ENCODE data around the gene IFRD2. TPM values are rescaled to one million over a fixed set of nuclear protein-coding genes. Genes with fewer than 3 reads are reported as not detected.
A peak's percentile ranks its signal among the peaks of the same experiment; 100 is the strongest.

Gene IFRD2
- total and polyA plus RNA-seq, 2 of the 13 experiments (the other 11 are each of a cell fraction or from before 2014, with no cell fraction given): 32.8 to 96.1 TPM

DNA sequence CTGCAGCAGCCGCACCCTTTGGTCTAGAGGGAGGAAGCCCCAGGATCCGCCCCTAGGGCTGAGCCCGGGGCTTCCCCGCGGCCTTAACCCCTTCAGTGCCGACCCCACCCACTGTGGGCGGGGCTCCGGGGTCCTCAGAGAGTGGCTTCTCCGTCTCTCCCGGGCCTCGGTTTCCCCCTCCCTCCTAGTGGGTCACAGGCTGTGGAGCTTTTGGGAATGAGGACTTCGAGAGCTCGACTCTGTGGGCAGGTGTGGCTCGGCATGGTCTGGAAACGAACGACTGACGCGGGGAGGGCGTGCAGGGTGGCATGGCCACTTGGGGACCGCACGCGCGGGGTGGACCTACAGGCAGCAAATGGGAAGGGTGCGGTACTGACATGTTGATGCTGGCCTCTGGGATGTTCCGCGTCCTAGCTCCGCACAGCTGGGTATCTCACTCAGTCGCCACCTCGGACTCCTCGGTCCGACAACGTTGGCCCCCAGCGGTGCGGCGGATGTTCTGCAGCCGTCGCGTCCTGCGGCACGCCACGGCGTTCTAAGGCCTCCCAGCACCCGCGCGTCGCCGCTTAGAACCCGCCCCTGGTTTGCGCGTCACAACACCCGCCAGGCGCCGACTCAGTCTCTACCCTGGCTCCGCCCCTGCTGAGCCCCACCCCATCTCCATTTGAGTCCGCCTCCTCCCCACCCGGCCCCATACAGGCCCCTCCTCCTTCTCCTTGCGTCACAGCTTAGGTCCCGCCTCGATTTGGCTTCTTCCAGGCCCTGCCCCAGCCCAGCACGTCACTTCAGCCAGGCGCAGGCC is 6.8 kb upstream of the IFRD2 start, which contains the start of the genes HYAL3 and NAA80 (continued):
- TF ChIP-seq MED13 (CRISPR knock-in tag; IDR thresholded peaks at IDR 0.05) (peak; percentile 3; the same call in 1 of the 2 replicates), ZNF468 (CRISPR knock-in tag; IDR thresholded peaks at IDR 0.05) (no peak; the same call in 1 of the 2 replicates), EEA1 (CRISPR knock-in tag; IDR thresholded peaks at IDR 0.05; ENCODE audit: borderline replicate concordance) (no peak), ZNF546 (CRISPR knock-in tag; conservative IDR thresholded peaks at IDR 0.05) (peak; percentile 85; the same call in 1 of the 2 replicates), ARHGAP35 (CRISPR knock-in tag; IDR thresholded peaks at IDR 0.05; ENCODE audit: borderline replicate concordance) (0 out of 2 replicates have a peak, but pooled peaks have one; percentile 63), NKX3-1 (CRISPR knock-in tag; IDR thresholded peaks at IDR 0.05) (peak; percentile 53; the same call in 1 of the 2 replicates), ATM (IDR thresholded peaks at IDR 0.05; ENCODE audit: borderline replicate concordance) (no peak), NFYB (CRISPR knock-in tag; IDR thresholded peaks at IDR 0.05) (peak; percentile 54), ZNF670 (CRISPR knock-in tag; IDR thresholded peaks at IDR 0.05; ENCODE audit: borderline replicate concordance) (0 out of 2 replicates have a peak, but pooled peaks have one; percentile 37), GABPA (IDR thresholded peaks at IDR 0.05; ENCODE audit: low read depth, low read length) (no peak), GABPA (CRISPR knock-in tag; IDR thresholded peaks at IDR 0.05; ENCODE audit: low read depth) (peak; percentile 53), ZBTB8A (CRISPR knock-in tag; IDR thresholded peaks at IDR 0.05; ENCODE audit: borderline replicate concordance, low read depth) (no peak), ZBTB20 (CRISPR knock-in tag; IDR thresholded peaks at IDR 0.05; ENCODE audit: borderline replicate concordance, low read depth) (0 out of 2 replicates have a peak, but pooled peaks have one; percentile 49)
- TF ChIP-seq, protein P1, sequence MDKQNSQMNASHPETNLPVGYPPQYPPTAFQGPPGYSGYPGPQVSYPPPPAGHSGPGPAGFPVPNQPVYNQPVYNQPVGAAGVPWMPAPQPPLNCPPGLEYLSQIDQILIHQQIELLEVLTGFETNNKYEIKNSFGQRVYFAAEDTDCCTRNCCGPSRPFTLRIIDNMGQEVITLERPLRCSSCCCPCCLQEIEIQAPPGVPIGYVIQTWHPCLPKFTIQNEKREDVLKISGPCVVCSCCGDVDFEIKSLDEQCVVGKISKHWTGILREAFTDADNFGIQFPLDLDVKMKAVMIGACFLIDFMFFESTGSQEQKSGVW (CRISPR knock-in tag; IDR thresholded peaks at IDR 0.05; ENCODE audit: borderline replicate concordance): no peak
- TF ChIP-seq, protein P2, sequence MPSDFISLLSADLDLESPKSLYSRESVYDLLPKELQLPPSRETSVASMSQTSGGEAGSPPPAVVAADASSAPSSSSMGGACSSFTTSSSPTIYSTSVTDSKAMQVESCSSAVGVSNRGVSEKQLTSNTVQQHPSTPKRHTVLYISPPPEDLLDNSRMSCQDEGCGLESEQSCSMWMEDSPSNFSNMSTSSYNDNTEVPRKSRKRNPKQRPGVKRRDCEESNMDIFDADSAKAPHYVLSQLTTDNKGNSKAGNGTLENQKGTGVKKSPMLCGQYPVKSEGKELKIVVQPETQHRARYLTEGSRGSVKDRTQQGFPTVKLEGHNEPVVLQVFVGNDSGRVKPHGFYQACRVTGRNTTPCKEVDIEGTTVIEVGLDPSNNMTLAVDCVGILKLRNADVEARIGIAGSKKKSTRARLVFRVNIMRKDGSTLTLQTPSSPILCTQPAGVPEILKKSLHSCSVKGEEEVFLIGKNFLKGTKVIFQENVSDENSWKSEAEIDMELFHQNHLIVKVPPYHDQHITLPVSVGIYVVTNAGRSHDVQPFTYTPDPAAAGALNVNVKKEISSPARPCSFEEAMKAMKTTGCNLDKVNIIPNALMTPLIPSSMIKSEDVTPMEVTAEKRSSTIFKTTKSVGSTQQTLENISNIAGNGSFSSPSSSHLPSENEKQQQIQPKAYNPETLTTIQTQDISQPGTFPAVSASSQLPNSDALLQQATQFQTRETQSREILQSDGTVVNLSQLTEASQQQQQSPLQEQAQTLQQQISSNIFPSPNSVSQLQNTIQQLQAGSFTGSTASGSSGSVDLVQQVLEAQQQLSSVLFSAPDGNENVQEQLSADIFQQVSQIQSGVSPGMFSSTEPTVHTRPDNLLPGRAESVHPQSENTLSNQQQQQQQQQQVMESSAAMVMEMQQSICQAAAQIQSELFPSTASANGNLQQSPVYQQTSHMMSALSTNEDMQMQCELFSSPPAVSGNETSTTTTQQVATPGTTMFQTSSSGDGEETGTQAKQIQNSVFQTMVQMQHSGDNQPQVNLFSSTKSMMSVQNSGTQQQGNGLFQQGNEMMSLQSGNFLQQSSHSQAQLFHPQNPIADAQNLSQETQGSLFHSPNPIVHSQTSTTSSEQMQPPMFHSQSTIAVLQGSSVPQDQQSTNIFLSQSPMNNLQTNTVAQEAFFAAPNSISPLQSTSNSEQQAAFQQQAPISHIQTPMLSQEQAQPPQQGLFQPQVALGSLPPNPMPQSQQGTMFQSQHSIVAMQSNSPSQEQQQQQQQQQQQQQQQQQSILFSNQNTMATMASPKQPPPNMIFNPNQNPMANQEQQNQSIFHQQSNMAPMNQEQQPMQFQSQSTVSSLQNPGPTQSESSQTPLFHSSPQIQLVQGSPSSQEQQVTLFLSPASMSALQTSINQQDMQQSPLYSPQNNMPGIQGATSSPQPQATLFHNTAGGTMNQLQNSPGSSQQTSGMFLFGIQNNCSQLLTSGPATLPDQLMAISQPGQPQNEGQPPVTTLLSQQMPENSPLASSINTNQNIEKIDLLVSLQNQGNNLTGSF (CRISPR knock-in tag; IDR thresholded peaks at IDR 0.05): no peak; the same call in 1 of the 2 replicates
- TF ChIP-seq, protein P3, sequence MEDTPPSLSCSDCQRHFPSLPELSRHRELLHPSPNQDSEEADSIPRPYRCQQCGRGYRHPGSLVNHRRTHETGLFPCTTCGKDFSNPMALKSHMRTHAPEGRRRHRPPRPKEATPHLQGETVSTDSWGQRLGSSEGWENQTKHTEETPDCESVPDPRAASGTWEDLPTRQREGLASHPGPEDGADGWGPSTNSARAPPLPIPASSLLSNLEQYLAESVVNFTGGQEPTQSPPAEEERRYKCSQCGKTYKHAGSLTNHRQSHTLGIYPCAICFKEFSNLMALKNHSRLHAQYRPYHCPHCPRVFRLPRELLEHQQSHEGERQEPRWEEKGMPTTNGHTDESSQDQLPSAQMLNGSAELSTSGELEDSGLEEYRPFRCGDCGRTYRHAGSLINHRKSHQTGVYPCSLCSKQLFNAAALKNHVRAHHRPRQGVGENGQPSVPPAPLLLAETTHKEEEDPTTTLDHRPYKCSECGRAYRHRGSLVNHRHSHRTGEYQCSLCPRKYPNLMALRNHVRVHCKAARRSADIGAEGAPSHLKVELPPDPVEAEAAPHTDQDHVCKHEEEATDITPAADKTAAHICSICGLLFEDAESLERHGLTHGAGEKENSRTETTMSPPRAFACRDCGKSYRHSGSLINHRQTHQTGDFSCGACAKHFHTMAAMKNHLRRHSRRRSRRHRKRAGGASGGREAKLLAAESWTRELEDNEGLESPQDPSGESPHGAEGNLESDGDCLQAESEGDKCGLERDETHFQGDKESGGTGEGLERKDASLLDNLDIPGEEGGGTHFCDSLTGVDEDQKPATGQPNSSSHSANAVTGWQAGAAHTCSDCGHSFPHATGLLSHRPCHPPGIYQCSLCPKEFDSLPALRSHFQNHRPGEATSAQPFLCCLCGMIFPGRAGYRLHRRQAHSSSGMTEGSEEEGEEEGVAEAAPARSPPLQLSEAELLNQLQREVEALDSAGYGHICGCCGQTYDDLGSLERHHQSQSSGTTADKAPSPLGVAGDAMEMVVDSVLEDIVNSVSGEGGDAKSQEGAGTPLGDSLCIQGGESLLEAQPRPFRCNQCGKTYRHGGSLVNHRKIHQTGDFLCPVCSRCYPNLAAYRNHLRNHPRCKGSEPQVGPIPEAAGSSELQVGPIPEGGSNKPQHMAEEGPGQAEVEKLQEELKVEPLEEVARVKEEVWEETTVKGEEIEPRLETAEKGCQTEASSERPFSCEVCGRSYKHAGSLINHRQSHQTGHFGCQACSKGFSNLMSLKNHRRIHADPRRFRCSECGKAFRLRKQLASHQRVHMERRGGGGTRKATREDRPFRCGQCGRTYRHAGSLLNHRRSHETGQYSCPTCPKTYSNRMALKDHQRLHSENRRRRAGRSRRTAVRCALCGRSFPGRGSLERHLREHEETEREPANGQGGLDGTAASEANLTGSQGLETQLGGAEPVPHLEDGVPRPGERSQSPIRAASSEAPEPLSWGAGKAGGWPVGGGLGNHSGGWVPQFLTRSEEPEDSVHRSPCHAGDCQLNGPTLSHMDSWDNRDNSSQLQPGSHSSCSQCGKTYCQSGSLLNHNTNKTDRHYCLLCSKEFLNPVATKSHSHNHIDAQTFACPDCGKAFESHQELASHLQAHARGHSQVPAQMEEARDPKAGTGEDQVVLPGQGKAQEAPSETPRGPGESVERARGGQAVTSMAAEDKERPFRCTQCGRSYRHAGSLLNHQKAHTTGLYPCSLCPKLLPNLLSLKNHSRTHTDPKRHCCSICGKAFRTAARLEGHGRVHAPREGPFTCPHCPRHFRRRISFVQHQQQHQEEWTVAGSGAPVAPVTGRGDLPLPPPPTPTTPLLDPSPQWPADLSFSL (CRISPR knock-in tag; IDR thresholded peaks at IDR 0.05): no peak

Data from HepG2 (cell line).